HL-60 (cell line): ENCODE measurements around the gene ADAMTSL4.

Experiments used
- GABPA ChIP-seq: IDR thresholded peaks from 2 replicates; pipeline ENCODE4 v1.6.1; 2012; ENCODE audit warnings: low read depth
- POLR2AphosphoS5 ChIP-seq: IDR thresholded peaks from 2 replicates; pipeline ENCODE4 v1.6.1; 2012; ENCODE audit warnings: low read depth
- SPI1 ChIP-seq: IDR thresholded peaks from 2 replicates; pipeline ENCODE4 v1.6.1; 2012; ENCODE audit warnings: low read depth, mild to moderate bottlenecking, borderline replicate concordance
- TF ChIP-seq, protein P1 (sequence below): IDR thresholded peaks from one replicate; pipeline ENCODE4 v1.5.1; 2011; ENCODE audit warnings: low read length, control low read depth, inconsistent platforms; ENCODE audit not compliant: insufficient read depth
- TF ChIP-seq, protein P2 (sequence below): IDR thresholded peaks from 2 replicates; pipeline ENCODE4 v1.6.1; 2012; ENCODE audit warnings: low read depth; ENCODE audit not compliant: insufficient replicate concordance

DNA sequence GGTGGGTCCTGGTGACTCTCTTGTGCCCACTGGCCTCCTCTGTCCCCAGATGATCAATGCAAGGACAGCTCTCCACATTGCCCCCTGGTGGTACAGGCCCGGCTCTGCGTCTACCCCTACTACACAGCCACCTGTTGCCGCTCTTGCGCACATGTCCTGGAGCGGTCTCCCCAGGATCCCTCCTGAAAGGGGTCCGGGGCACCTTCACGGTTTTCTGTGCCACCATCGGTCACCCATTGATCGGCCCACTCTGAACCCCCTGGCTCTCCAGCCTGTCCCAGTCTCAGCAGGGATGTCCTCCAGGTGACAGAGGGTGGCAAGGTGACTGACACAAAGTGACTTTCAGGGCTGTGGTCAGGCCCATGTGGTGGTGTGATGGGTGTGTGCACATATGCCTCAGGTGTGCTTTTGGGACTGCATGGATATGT, 10.8 kb downstream of the ADAMTSL4 start:
- TF ChIP-seq POLR2AphosphoS5 (no peak), GABPA (no peak), SPI1 (no peak)
- TF ChIP-seq, protein P1, sequence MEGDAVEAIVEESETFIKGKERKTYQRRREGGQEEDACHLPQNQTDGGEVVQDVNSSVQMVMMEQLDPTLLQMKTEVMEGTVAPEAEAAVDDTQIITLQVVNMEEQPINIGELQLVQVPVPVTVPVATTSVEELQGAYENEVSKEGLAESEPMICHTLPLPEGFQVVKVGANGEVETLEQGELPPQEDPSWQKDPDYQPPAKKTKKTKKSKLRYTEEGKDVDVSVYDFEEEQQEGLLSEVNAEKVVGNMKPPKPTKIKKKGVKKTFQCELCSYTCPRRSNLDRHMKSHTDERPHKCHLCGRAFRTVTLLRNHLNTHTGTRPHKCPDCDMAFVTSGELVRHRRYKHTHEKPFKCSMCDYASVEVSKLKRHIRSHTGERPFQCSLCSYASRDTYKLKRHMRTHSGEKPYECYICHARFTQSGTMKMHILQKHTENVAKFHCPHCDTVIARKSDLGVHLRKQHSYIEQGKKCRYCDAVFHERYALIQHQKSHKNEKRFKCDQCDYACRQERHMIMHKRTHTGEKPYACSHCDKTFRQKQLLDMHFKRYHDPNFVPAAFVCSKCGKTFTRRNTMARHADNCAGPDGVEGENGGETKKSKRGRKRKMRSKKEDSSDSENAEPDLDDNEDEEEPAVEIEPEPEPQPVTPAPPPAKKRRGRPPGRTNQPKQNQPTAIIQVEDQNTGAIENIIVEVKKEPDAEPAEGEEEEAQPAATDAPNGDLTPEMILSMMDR = peak; percentile 94
- TF ChIP-seq, protein P2, sequence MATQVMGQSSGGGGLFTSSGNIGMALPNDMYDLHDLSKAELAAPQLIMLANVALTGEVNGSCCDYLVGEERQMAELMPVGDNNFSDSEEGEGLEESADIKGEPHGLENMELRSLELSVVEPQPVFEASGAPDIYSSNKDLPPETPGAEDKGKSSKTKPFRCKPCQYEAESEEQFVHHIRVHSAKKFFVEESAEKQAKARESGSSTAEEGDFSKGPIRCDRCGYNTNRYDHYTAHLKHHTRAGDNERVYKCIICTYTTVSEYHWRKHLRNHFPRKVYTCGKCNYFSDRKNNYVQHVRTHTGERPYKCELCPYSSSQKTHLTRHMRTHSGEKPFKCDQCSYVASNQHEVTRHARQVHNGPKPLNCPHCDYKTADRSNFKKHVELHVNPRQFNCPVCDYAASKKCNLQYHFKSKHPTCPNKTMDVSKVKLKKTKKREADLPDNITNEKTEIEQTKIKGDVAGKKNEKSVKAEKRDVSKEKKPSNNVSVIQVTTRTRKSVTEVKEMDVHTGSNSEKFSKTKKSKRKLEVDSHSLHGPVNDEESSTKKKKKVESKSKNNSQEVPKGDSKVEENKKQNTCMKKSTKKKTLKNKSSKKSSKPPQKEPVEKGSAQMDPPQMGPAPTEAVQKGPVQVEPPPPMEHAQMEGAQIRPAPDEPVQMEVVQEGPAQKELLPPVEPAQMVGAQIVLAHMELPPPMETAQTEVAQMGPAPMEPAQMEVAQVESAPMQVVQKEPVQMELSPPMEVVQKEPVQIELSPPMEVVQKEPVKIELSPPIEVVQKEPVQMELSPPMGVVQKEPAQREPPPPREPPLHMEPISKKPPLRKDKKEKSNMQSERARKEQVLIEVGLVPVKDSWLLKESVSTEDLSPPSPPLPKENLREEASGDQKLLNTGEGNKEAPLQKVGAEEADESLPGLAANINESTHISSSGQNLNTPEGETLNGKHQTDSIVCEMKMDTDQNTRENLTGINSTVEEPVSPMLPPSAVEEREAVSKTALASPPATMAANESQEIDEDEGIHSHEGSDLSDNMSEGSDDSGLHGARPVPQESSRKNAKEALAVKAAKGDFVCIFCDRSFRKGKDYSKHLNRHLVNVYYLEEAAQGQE = no peak
